Right lobe of liver (tissue), 6 donors: Measurements from ENCODE around the gene COG7. TPM values are rescaled to one million over a fixed set of nuclear protein-coding genes. Genes with fewer than 3 reads are reported as not detected.

Source experiments
- ATAC-seq, 4 donors: fragments of 200-7000 bp; cut with Tn5 transposase; one replicate each; pipeline ENCODE4 v1.9.1; 2020; ENCODE audit warnings: mild to moderate bottlenecking in 4 of 4, moderate library complexity in 4 of 4
- DNase-seq, 3 donors: peaks; one replicate each; pipeline ENCODE4 v3.0.0-alpha.2; 2020
- H3K27ac ChIP-seq, 3 donors: fragments of 200-600 bp; one replicate each; pipeline ENCODE4 v1.8.0; 2022
- H3K27me3 ChIP-seq, 2 donors: fragments of 200-600 bp; one replicate each; pipeline ENCODE4 v1.8.0; 2022
- H3K36me3 ChIP-seq, 4 donors: fragments of 200-600 bp; sonication (generic) in 1 of 4; one replicate each; pipeline versions ENCODE4 v1.5.1 to v1.8.0; 2017 to 2022; ENCODE audit warnings: control low read depth in 1 of 4
- H3K4me1 ChIP-seq, 4 donors: fragments of 200-600 bp; sonication (generic) in 1 of 4; one replicate each; pipeline versions ENCODE4 v1.5.1 to v1.8.0; 2017 to 2022; ENCODE audit warnings: control low read depth in 1 of 4
- H3K4me3 ChIP-seq, 3 donors: fragments of 200-600 bp; one replicate each; pipeline ENCODE4 v1.8.0; 2022
- H3K9me3 ChIP-seq, 4 donors: fragments of 200-600 bp; sonication (generic) in 1 of 4; one replicate each; pipeline versions ENCODE4 v1.5.1 to v1.8.0; 2017 to 2022; ENCODE audit warnings: control low read depth in 1 of 4
- POLR2A ChIP-seq: fragments of 450-650 bp; IDR thresholded peaks from one replicate; pipeline ENCODE4 v1.6.1; 2017; ENCODE audit warnings: antibody characterized with exemption, mild to moderate bottlenecking
- WGBS: methylation state at CpG from one replicate; pipeline ENCODE4 v1.1.6; 2018; ENCODE audit warnings: low coverage, low lambda C conversion rate; ENCODE audit not compliant: insufficient coverage; ENCODE audit errors: missing lambda C conversion rate; 5-methylcytosine and 5-hydroxymethylcytosine counted together
- intact Hi-C, 2 donors: fragments of 100-400 bp; cut with DNase I; formaldehyde crosslinking; loops; one replicate each; pipeline versions ENCODE4 v1.11.2 to v1.14.1; 2022
- total RNA-seq, 6 experiments: library from RNA; depleted of rRNA in 2 of 6; stranded (reverse); fragments of >200 nt in 2 of 6; fragmentation: NEBNext Ultra II Directional in 3 of 6; extraction: Animal tissue kit (Norgen Biotek cat#: 25700) in 3 of 6; gene quantifications; one replicate each; pipeline versions ENCODE4 v1.1.0 to v1.2.4, GENCODE V29; 2016 to 2023
- TF ChIP-seq, protein P1 (sequence below), 4 donors: fragments of 200-600 bp in 3 of 4; fragments of 450-650 bp in 1 of 4; IDR thresholded peaks; one replicate each; pipeline versions ENCODE4 v1.5.1 to v1.8.0; 2016 to 2022; ENCODE audit warnings: antibody characterized with exemption in 4 of 4, mild to moderate bottlenecking in 2 of 4
- donor health status: DM: no; HTN: yes; CAD: no.
- donor health status: DM: no; HTN: no; CAD: no.
- donor health status: DM: no; HTN: no; CAD: no.
- donor health status: DM: no; HTN: yes; CAD: no.
- donor health status: DM: no; HTN: yes; CAD: no.

Gene COG7
- total RNA-seq, 6 experiments from 2014 or later: 7.5 to 11.2 (median 8.4) TPM

DNA sequence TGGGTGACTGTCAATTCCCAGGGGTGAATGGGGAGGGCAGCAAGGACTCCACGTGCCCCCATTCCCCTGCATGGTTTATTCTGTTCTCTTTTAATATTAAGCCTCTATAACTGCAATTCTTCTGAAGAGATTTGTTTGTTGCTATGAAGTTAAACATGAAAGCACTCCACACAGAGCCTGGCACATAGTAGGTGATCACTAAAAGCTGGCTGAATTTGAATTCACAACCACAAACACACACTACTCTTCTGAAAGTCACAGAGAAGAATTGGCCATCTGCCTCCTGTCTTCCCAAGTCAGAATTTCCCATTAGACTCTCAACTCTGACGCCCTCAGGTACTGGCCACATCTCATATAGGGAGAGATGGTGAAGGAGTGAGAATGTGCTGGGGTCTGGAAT is 55.5 kb downstream of the COG7 start:
- no peak for ATAC-seq
- intact Hi-C loops: no loop called here
- Histone ChIP-seq H3K36me3 (peaks cover 0 to 28% (median 9%) of the 10 kb centered on the region in 4 donors), H3K4me1 (no peaks in the 10 kb centered on the region), H3K27ac (no peak overlapping the region), H3K9me3 (no peaks in the 10 kb centered on the region), H3K4me3 (no peak overlapping the region), H3K27me3 (no peaks in the 10 kb centered on the region)
- 100% methylated on average over 2 of the region's 2 CpGs for WGBS
- TF ChIP-seq, protein P1, sequence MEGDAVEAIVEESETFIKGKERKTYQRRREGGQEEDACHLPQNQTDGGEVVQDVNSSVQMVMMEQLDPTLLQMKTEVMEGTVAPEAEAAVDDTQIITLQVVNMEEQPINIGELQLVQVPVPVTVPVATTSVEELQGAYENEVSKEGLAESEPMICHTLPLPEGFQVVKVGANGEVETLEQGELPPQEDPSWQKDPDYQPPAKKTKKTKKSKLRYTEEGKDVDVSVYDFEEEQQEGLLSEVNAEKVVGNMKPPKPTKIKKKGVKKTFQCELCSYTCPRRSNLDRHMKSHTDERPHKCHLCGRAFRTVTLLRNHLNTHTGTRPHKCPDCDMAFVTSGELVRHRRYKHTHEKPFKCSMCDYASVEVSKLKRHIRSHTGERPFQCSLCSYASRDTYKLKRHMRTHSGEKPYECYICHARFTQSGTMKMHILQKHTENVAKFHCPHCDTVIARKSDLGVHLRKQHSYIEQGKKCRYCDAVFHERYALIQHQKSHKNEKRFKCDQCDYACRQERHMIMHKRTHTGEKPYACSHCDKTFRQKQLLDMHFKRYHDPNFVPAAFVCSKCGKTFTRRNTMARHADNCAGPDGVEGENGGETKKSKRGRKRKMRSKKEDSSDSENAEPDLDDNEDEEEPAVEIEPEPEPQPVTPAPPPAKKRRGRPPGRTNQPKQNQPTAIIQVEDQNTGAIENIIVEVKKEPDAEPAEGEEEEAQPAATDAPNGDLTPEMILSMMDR (IDR thresholded peaks at IDR 0.05): no peak
- no peak for TF ChIP-seq POLR2A
- no peak for DNase-seq

GRCh38 chr16:23395732-23396131 is 57.3 kb downstream of the COG7 start:
- no peak overlapping the region for H3K27ac ChIP-seq
- ATAC-seq: no peak
- no peaks in the 10 kb centered on the region for H3K9me3 ChIP-seq
- no peak overlapping the region for H3K4me3 ChIP-seq
- TF ChIP-seq, protein P1 (IDR thresholded peaks at IDR 0.05): no peak
- no peak for TF ChIP-seq POLR2A
- no peaks in the 10 kb centered on the region for H3K27me3 ChIP-seq
- H3K36me3 ChIP-seq: peaks cover 0 to 31% (median 15%) of the 10 kb centered on the region in 4 donors
- H3K4me1 ChIP-seq: no peaks in the 10 kb centered on the region
- 100% methylated on average over 4 of the region's 6 CpGs for WGBS
- intact Hi-C loops: no loop called here
- no peak for DNase-seq

DNA sequence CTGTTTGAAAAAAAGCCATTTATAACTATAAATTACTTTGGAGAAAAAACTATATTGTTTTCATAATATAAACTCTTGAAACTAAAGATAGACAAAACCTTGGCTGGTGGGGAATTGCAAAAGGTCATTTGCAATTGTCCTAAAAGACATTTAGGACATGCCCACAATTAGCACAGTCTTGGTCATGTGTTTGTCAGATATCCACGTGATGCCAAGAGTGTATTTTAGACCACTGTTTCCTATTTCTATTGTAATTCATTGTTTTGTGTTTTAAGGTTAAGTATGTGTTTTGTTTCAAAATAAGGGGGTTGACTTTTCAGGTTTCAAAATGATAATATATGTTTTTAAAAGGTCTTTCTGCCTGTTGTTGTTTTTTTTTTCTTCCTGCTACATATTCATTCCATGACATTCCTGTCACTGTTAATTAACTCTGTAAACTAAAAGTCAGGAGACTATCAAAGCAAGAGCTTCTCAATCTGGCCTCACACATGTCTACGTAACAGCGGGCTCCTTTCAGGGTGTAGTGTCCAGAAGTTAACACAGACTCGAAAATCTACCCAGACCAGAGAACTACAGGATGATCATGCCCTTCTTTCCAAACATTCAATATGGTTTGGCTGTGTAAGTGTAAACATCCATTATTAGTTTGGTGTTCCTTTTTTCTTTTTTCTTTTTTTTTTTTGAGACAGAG is 58.7 kb downstream of the COG7 start:
- ATAC-seq (no peak), DNase-seq (no peak)
- WGBS: 82% methylated on average over 4 of the region's 4 CpGs
- Histone ChIP-seq H3K4me3 (no peak overlapping the region), H3K9me3 (no peaks in the 10 kb centered on the region), H3K4me1 (no peaks in the 10 kb centered on the region), H3K27me3 (no peaks in the 10 kb centered on the region), H3K27ac (no peak overlapping the region), H3K36me3 (peaks cover 0 to 30% (median 15%) of the 10 kb centered on the region in 4 donors)
- TF ChIP-seq, protein P1 (IDR thresholded peaks at IDR 0.05): no peak
- no peak for TF ChIP-seq POLR2A
- intact Hi-C loops: no loop called here

GRCh38 chr16:23392223-23392600 is 60.8 kb downstream of the COG7 start:
- H3K36me3 ChIP-seq: peaks cover 0 to 30% (median 10%) of the 10 kb centered on the region in 4 donors
- DNase-seq (no peak), ATAC-seq (no peak)
- H3K4me3 ChIP-seq: no peak overlapping the region
- no peaks in the 10 kb centered on the region for H3K4me1 ChIP-seq
- H3K27ac ChIP-seq: no peak overlapping the region
- no peak for TF ChIP-seq POLR2A
- TF ChIP-seq, protein P1 (IDR thresholded peaks at IDR 0.05): no peak
- no CpG with 5 or more reads among the region's 6 CpGs for WGBS
- H3K27me3 ChIP-seq: no peaks in the 10 kb centered on the region
- intact Hi-C loops: no loop called here
- no peaks in the 10 kb centered on the region for H3K9me3 ChIP-seq
